ENCODE results near the gene DEDD. TPM values are rescaled to one million over a fixed set of nuclear protein-coding genes. Genes with fewer than 3 reads are reported as not detected.

Gene DEDD
- polyA plus RNA-seq, 3 donors = 40.9 to 56.3 (median 42.2) TPM

DNA sequence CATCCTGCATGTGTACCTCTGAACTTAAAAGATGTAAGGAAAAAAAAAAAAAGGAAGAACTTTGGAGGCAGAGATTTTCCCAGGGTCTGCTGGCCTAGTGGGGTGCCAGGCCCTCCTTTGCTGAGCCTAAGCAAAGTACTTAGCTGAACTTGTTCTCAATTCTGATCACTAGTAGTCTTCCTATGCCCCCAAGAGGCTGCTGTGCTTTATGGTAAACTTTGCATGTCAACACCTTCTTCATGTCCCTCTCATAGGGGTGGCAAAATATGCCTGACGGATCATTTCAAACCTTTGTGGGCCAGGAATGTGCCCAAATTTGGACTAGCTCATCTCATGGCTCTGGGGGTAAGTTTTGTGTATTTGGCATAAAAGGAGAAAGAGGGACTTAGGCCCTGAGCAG, 25.4 kb upstream of the DEDD start:
- peaks cover 26 to 41% of the 10 kb centered on the region in 2 donors for H3K4me1 ChIP-seq (ENCODE audit: control insufficient read depth in 1 of 2, insufficient read depth in 2 of 2, low read length in 2 of 2)
- TF ChIP-seq, protein P1, sequence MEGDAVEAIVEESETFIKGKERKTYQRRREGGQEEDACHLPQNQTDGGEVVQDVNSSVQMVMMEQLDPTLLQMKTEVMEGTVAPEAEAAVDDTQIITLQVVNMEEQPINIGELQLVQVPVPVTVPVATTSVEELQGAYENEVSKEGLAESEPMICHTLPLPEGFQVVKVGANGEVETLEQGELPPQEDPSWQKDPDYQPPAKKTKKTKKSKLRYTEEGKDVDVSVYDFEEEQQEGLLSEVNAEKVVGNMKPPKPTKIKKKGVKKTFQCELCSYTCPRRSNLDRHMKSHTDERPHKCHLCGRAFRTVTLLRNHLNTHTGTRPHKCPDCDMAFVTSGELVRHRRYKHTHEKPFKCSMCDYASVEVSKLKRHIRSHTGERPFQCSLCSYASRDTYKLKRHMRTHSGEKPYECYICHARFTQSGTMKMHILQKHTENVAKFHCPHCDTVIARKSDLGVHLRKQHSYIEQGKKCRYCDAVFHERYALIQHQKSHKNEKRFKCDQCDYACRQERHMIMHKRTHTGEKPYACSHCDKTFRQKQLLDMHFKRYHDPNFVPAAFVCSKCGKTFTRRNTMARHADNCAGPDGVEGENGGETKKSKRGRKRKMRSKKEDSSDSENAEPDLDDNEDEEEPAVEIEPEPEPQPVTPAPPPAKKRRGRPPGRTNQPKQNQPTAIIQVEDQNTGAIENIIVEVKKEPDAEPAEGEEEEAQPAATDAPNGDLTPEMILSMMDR (IDR thresholded peaks at IDR 0.05) = no peak
- WGBS (ENCODE audit: insufficient coverage) = 100% methylated on average over 1 of the region's 1 CpG
- H3K36me3 ChIP-seq (replicated peaks in 1 of 2; ENCODE audit: control insufficient read depth in 1 of 2, insufficient read depth in 2 of 2, low read length in 2 of 2) = peaks cover 29 to 41% of the 10 kb centered on the region in 2 donors
- H3K27me3 ChIP-seq (ENCODE audit: control insufficient read depth in 2 of 2, insufficient read depth in 2 of 2, low read length in 2 of 2) = no peaks in the 10 kb centered on the region
- H3K4me3 ChIP-seq (replicated peaks in 1 of 3; ENCODE audit: low read depth in 2 of 3, low read length in 3 of 3) = no peak overlapping the region
- no peak for DNase-seq
- H3K4me1 Mint-ChIP-seq = peaks cover 48% of the 10 kb centered on the region
- no peaks in the 10 kb centered on the region for H3K27me3 Mint-ChIP-seq (ENCODE audit: low read depth in 3 of 3)
- H3K4me2 ChIP-seq (replicated peaks; ENCODE audit: extremely low read depth, low read length, poor library complexity, severe bottlenecking) = no peak overlapping the region
- peaks cover 40% of the 10 kb centered on the region for H3K79me2 ChIP-seq (ENCODE audit: insufficient read depth, low read length)
- H3K4me3 Mint-ChIP-seq = no peak overlapping the region
- no peak overlapping the region for H3K27ac ChIP-seq (ENCODE audit: low read depth in 1 of 2, low read length in 2 of 2)
- peaks cover 27 to 48% of the 10 kb centered on the region in 2 donors for H3K36me3 Mint-ChIP-seq
- no peaks in the 10 kb centered on the region for H3K9me3 Mint-ChIP-seq
- no peaks in the 10 kb centered on the region for H4K20me1 ChIP-seq (ENCODE audit: insufficient read depth, low read length)
- no peaks in the 10 kb centered on the region for H3K9me3 ChIP-seq (replicated peaks in 1 of 2; ENCODE audit: control insufficient read depth in 1 of 2, insufficient read depth in 1 of 2, low read length in 2 of 2)
- intact Hi-C loops (cut with micrococcal nuclease) = no loop called here
- no peak overlapping the region for H2AFZ ChIP-seq (ENCODE audit: insufficient read depth, low read depth, low read length, poor library complexity, severe bottlenecking)
- no peak overlapping the region for H3K27ac Mint-ChIP-seq
- H3K9ac ChIP-seq (ENCODE audit: insufficient read depth, low read length, poor library complexity, severe bottlenecking) = no peak overlapping the region

DNA sequence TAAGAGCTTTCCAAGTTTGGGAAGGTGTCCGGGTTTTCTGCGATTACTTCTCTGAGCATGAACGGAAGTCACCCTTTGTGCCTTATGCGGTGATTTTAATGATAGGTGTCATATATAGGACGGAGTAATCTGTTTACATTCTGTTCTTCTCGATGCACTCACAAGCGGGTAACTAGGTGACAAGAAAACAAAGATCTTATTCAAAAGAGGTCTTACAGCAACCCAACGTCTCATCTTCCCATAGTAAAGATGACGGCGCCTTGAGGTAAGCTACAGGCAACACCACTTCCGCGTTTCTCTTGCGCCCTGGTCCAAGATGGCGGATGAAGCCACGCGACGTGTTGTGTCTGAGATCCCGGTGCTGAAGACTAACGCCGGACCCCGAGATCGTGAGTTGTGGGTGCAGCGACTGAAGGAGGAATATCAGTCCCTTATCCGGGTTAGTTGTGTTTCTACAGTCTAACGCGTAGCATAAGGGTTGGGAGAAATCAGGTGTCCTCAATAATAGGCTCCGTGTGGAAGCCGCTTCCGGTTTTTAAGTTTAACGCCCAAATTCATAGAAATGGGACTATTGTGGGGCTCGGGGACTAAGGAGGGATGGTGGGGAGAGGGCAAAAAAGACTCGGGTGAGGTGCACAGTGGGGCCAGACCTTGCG, 21.3 kb upstream of the DEDD start, which contains the start of gene UFC1:
TSS of gene UFC1 (plus strand) at position 297 of the 656 bp plus-strand sequence. CDS start at position 317, 20 bp downstream.
- peak within 1 kb of the TSS; percentile 96 to 98 for H3K27ac ChIP-seq (ENCODE audit: low read depth in 1 of 2, low read length in 2 of 2)
- peaks cover 23% of the 10 kb centered on the region for H3K4me1 Mint-ChIP-seq

More for the DNA sequence above, 21.3 kb upstream of the DEDD start, which contains the start of gene UFC1:
- WGBS (ENCODE audit: insufficient coverage) = under 1% methylated on average over 27 of the region's 33 CpGs
- peak; percentile 87 to 92 (median 91) for DNase-seq
- Mint-ChIP-seq H3K9me3 (no peaks in the 10 kb centered on the region), H3K4me3 (peak within 1 kb of the TSS; percentile 94 to 98), H3K27ac (peak within 1 kb of the TSS; percentile 98 to 100 (median 100)), H3K27me3 (ENCODE audit: low read depth in 3 of 3) (no peaks in the 10 kb centered on the region), H3K36me3 (peaks cover 10 to 24% of the 10 kb centered on the region in 2 donors)
- TF ChIP-seq, protein P1 (IDR thresholded peaks at IDR 0.05) = no peak
- H3K27me3 ChIP-seq (ENCODE audit: control insufficient read depth in 2 of 2, insufficient read depth in 2 of 2, low read length in 2 of 2) = no peaks in the 10 kb centered on the region
- no peaks in the 10 kb centered on the region for H3K9me3 ChIP-seq (replicated peaks in 1 of 2; ENCODE audit: control insufficient read depth in 1 of 2, insufficient read depth in 1 of 2, low read length in 2 of 2)
- H3K9ac ChIP-seq (ENCODE audit: insufficient read depth, low read length, poor library complexity, severe bottlenecking) = peak within 1 kb of the TSS; percentile 88
- H4K20me1 ChIP-seq (ENCODE audit: insufficient read depth, low read length) = no peaks in the 10 kb centered on the region
- H3K79me2 ChIP-seq (ENCODE audit: insufficient read depth, low read length) = peaks cover 20% of the 10 kb centered on the region
- H3K4me1 ChIP-seq (ENCODE audit: control insufficient read depth in 1 of 2, insufficient read depth in 2 of 2, low read length in 2 of 2) = peaks cover 16 to 22% of the 10 kb centered on the region in 2 donors
- intact Hi-C loops (cut with micrococcal nuclease) = loop anchor here in 1 of 2 donors (5.0 kb wide), 1 partner anchor 37 kb away; the partner anchor contains the start of genes NIT1 and PFDN2
- H3K4me2 ChIP-seq (replicated peaks; ENCODE audit: extremely low read depth, low read length, poor library complexity, severe bottlenecking) = peak within 1 kb of the TSS; percentile 81
- peak within 1 kb of the TSS; percentile 87 for H2AFZ ChIP-seq (ENCODE audit: insufficient read depth, low read depth, low read length, poor library complexity, severe bottlenecking)
- peaks cover 17 to 20% of the 10 kb centered on the region in 2 donors for H3K36me3 ChIP-seq (replicated peaks in 1 of 2; ENCODE audit: control insufficient read depth in 1 of 2, insufficient read depth in 2 of 2, low read length in 2 of 2)
- peak within 1 kb of the TSS; percentile 80 to 98 (median 95) for H3K4me3 ChIP-seq (replicated peaks in 1 of 3; ENCODE audit: low read depth in 2 of 3, low read length in 3 of 3)
